SK-N-MC (cell line): ENCODE data around the gene NPFF.
A peak's percentile ranks its signal among the peaks of the same experiment; 100 is the strongest.

ENCODE experiments used
- DNase-seq: peaks from one replicate; pipeline ENCODE4 v3.0.0-alpha.2; 2011; ENCODE audit warnings: low read depth, low spot score
- H3K27ac ChIP-seq: fragments of 200-600 bp; sonication (generic); 2 replicates; pipeline ENCODE4 v1.5.1; 2016; ENCODE audit warnings: mixed run types
- H3K36me3 ChIP-seq: fragments of 200-600 bp; sonication (generic); 2 replicates; pipeline ENCODE4 v1.6.1; 2017; ENCODE audit warnings: antibody characterized with exemption, low read length, mixed read lengths; ENCODE audit not compliant: insufficient read depth
- H3K4me3 ChIP-seq: fragments of 200-600 bp; sonication (generic); 2 replicates; pipeline ENCODE4 v1.5.1; 2016
- H3K9ac ChIP-seq: fragments of 200-600 bp; sonication (generic); 2 replicates; pipeline ENCODE4 v1.8.0; 2017; ENCODE audit warnings: mixed run types, mixed read lengths; ENCODE audit not compliant: insufficient read length
- H3K9me3 ChIP-seq: fragments of 200-600 bp; sonication (generic); 2 replicates; pipeline ENCODE4 v1.6.1; 2017; ENCODE audit warnings: low read depth, mild to moderate bottlenecking, antibody characterized with exemption, low read length, moderate library complexity, mixed read lengths
- EZH2 ChIP-seq: fragments of 200-600 bp; sonication (generic); IDR thresholded peaks from one replicate; pipeline ENCODE4 v1.6.1; 2017; ENCODE audit warnings: antibody characterized with exemption
- FOXP2 ChIP-seq: optimal IDR thresholded peaks from 2 replicates; pipeline ENCODE3; 2011; ENCODE audit warnings: mild to moderate bottlenecking, moderate library complexity; ENCODE audit not compliant: insufficient read depth; ENCODE audit errors: extremely low read length, control extremely low read depth
- POLR2AphosphoS5 ChIP-seq: IDR thresholded peaks from 2 replicates; pipeline ENCODE4 v1.6.1; 2012; ENCODE audit warnings: mild to moderate bottlenecking, low read depth, low read length, borderline replicate concordance

Gene NPFF

DNA sequence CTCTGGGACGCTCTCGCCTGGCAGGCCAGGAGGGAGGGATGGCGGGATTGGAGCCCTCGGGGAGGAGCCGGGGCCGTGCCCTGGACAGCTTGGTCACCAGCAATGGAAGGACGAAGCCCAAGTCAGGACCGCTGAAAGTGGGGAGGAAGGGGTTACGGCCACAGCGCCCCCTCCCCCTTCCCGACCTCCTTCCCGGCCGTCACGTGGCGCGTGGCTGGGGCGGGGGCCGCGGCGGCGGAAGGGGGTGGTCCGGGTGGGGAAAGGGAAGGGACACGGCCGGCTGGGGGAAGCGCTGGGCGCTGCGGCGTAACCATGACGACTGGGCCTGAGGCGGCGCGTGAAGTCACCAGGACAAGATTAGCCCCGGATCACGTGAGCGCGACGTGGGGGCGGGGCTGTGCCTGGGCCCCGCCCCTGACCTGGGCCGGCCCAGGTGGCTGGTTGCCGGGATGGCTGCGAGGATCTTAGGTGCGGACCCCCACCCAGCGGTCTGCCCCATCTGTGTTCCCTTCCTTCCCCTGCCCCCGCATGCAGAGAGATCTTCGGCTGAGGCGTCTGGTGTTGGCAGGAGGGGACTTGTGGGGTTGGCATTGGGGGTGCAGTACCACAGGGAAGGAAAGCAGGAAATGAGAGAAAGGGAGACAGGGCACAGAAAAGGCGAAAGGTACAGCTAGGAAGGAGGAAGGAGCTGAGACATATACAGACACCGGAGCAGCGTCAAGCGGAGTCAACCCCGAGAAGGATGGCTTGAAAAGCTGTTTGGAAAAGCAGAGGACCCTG, 14.3 kb downstream of the NPFF start:
- peak overlapping the region; percentile 76 for H3K4me3 ChIP-seq
- no peaks in the 10 kb centered on the region for H3K9me3 ChIP-seq
- no peak for TF ChIP-seq FOXP2
- TF ChIP-seq EZH2, result no peak
- TF ChIP-seq POLR2AphosphoS5, result peak; percentile 70
- H3K27ac ChIP-seq, result peak overlapping the region; percentile 66
- no peak for DNase-seq
- no peaks in the 10 kb centered on the region for H3K36me3 ChIP-seq
- H3K9ac ChIP-seq, result peak overlapping the region; percentile 20

DNA sequence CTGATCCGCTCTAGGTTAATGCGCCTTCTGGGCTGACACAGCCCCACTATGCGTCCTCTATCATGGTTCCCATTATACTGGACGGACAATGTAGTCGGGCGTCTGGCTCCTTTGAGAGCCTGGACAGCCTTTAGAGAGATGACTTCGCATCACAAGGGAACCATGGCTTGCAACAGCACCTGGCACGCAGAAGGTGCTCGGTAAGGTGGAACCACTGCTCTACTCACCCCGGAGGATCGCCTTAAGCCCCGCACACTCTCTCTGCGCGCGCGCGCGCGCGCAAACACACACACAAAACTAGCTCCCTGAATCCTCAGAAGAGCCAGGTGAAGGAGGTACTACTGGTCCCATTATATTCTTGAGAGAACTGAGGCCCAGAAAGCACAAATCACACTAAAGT, 15.1 kb downstream of the NPFF start:
- H3K36me3 ChIP-seq, result no peaks in the 10 kb centered on the region; the same call in 1 of the 2 replicates
- H3K9ac ChIP-seq, result no peak overlapping the region
- no peak for TF ChIP-seq POLR2AphosphoS5
- no peak for TF ChIP-seq FOXP2
- TF ChIP-seq EZH2, result no peak
- peak overlapping the region; percentile 76 for H3K4me3 ChIP-seq
- no peaks in the 10 kb centered on the region for H3K9me3 ChIP-seq
- 0 out of 2 replicates have a peak overlapping the region, but pooled peaks have one; percentile 42 for H3K27ac ChIP-seq
- no peak for DNase-seq

DNA sequence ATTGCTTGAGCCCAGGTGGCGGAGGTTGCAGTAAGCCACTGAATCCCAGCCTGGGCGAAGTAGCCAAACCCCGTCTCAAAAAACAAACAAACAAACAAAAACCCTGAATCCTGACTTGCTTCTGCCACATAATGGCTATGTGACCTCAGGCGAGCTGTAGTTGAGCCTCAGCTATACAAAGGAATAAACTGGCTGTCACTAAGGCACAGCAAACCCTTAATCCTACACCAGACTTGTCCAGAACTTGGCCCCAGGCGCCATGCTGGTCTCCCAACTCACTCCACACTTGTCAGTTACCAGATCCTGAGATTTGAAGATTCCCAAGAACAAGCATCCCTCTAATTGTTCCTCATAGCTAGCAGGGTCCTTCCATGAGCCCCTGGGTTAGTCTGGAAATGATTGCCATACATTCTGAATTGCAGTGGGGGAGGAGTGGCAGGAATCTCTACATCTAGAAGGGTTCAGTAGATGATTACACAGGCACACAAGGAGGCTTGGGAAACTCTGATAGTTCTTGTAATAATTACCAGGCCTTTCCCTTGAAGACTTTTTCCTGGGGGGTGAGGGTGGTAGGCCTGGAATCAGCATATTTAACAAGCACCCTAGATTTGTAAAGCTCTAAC, 17.9 kb downstream of the NPFF start:
- no peak for DNase-seq
- TF ChIP-seq EZH2, result no peak
- no peak for TF ChIP-seq FOXP2
- TF ChIP-seq POLR2AphosphoS5, result no peak

DNA sequence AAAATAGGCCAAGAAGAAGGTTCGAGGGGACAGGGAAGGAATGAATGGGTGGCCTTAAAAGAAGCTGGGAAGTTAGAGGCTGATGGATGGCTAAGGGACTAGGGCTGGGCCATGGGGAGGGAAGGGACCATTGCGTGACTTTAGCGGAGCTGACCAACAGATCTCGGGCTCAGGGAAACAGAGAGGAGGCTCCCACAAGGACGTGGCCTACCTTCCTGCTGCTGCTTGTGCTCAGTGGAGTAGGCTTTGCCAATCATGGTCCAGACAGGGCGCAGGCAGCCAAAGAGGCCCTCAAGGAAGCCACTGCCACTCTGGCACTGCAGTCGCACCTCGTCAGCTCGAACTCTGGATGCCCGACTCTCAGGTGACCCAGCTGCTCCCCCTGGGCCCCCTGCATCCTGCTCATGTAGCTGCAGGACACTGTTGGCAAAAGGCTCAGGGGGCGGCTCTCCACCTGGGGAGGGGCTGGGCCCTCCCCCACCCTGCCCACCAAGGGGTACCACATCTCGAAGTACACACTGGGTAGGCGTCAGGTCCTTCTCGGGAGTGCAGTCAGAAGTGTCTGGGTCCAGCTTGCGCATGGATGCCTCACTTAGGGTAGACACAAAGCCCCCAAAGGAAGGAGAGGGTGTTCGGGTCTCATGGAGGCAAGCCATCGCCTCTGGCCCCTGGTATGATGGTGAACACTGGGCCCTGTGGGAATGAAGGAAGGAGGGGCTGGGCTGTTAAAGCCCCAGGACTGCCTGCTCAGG, 20.4 kb downstream of the NPFF start:
- peaks cover 19% of the 10 kb centered on the region for H3K36me3 ChIP-seq
- H3K27ac ChIP-seq, result no peak overlapping the region
- no peak overlapping the region for H3K9ac ChIP-seq

More for the DNA sequence above, 17.9 kb downstream of the NPFF start:
- no peaks in the 10 kb centered on the region for H3K9me3 ChIP-seq
- no peak overlapping the region for H3K9ac ChIP-seq
- 0 out of 2 replicates have a peak overlapping the region, but pooled peaks have one; percentile 35 for H3K27ac ChIP-seq
- no peak overlapping the region for H3K4me3 ChIP-seq
- H3K36me3 ChIP-seq, result peaks cover 10% of the 10 kb centered on the region; the same call in 1 of the 2 replicates

DNA sequence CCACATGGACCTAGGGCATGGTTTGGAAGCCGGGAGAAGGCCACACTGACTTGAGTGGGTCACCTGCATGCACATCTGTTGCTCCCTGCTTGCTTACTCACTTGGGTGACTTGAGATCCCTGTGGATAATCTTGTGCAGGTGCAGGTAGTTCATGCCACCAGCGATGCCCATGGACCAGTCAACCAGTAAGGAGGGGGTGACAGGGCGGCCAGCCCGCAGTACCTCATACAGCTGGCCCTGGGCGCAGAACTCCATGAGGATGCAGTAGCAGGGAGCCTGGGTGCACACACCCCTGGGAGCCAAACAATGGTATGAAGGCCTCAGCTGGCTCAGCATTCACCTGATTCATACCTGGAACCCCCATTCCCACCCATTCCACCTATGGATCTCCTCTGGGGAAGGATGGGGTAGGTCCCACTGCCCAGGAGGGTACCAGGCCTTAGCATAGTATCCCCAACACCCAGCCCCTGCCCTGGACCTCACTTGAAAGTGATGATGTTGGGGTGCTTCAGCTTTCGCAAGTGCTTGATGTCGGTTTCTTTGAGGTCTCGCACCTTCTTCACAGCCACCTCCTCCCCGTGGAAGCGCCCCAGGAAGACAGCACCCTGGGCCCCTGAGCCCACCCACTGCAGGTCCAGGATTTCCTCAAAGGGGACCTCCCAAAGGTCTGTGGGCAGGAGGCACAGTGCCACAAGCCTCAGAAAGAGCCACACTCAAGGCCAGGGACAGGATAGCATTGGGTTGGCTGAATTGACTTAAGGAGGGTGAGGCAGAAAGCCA, 21.1 kb downstream of the NPFF start:
- H3K9me3 ChIP-seq, result no peaks in the 10 kb centered on the region
- no peak for DNase-seq
- H3K27ac ChIP-seq, result no peak overlapping the region
- H3K4me3 ChIP-seq, result no peak overlapping the region
- H3K9ac ChIP-seq, result no peak overlapping the region
- TF ChIP-seq FOXP2 (no peak), POLR2AphosphoS5 (no peak; the same call in none of the 2 replicates), EZH2 (no peak)
- H3K36me3 ChIP-seq, result peaks cover 27% of the 10 kb centered on the region

More for the DNA sequence above, 20.4 kb downstream of the NPFF start:
- Histone ChIP-seq H3K4me3 (no peak overlapping the region), H3K9me3 (no peaks in the 10 kb centered on the region)
- DNase-seq, result no peak
- TF ChIP-seq FOXP2 (no peak), EZH2 (no peak), POLR2AphosphoS5 (no peak; the same call in 1 of the 2 replicates)

DNA sequence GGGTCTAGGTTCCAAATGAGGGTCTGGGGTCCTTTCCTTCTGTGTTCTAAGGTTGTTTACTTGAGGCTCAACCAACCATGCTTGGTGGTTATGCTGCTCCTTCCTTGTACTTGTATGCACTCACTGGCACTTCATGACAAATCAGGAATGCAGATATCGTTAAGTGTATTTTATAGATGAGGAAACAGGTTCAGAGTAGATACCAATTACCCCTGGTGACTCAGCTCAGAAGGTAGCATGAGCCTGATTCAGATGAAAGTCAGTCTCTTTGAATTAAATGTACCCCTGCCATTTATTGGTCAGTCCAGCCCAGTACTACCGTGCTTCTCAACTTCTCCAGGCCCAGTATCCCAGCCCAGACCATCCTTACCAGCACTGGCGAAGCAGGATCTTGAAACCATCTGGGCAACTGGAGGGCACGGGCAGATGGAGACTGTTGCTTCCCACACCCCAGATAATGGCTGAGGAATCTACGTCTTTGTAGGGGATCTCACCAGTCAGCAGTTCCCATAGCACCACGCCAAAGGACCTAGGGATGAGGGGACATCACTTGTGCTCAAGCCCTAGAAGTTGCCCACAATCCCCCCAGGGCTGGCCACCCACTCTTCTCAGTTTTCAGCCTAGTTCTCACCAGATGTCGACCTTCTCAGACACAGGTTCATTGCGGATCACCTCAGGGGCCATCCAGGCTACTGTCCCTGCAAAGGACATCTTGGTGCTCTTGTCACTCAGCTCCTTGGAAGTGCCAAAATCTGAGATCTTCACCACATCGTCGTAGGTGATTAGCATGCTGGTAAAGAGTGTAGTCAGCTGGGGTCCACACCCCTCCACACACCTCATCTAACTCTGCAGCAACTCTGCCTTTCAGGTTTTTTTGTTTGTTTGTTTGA, 22.4 kb downstream of the NPFF start:
- Histone ChIP-seq H3K9ac (no peak overlapping the region), H3K36me3 (peaks cover 38% of the 10 kb centered on the region), H3K27ac (peak overlapping the region; percentile 61; the same call in 1 of the 2 replicates), H3K9me3 (no peaks in the 10 kb centered on the region), H3K4me3 (no peak overlapping the region)
- TF ChIP-seq FOXP2 (no peak), POLR2AphosphoS5 (peak; percentile 43; the same call in 1 of the 2 replicates)
- DNase-seq, result no peak

DNA sequence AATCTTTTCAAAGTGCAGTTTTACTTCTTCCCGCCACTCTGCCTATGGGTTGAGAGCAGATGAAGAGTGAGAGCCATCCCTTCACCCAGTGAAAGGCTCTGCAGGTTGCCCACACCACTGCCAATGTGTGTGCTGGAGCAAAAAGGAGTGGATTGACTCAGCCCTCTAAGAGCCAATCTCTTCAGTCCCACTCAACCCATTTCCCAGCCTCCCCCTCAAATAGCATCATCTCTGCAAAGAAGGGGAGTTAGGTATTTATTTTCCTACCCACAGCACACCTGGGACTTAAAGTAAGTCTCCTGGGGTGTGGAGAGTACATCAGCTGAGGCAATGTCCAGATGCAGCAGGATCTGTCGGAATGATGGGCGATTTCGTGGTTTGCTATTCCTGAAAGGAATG, 23.3 kb downstream of the NPFF start:
- H3K9me3 ChIP-seq, result no peaks in the 10 kb centered on the region
- TF ChIP-seq EZH2 (no peak), FOXP2 (no peak), POLR2AphosphoS5 (no peak)

More for the DNA sequence above, 23.3 kb downstream of the NPFF start:
- Histone ChIP-seq H3K9ac (no peak overlapping the region), H3K36me3 (peaks cover 48% of the 10 kb centered on the region), H3K27ac (peak overlapping the region; percentile 61; the same call in 1 of the 2 replicates), H3K4me3 (no peak overlapping the region)
- DNase-seq, result no peak
